Kidney (tissue), 14 donors: ENCODE results near the gene TERC. TPM values are rescaled to one million over a fixed set of nuclear protein-coding genes. Genes with fewer than 3 reads are reported as not detected.
A peak's percentile ranks its signal among the peaks of the same experiment; 100 is the strongest.

ENCODE experiments used
- DNase-seq, 5 donors: peaks; one replicate each; pipeline ENCODE4 v3.0.0-alpha.2; 2013 to 2020
- FAIRE-seq: peaks from 2 replicates; lab custom pipeline; 2012; peaks lifted over from hg19 to GRCh38; lab: Jason Lieb, UNC
- H3K27ac ChIP-seq, 2 donors: one replicate each; pipeline ENCODE4 v1.7.0; 2013; ENCODE audit warnings: low read depth in 2 of 2, low read length in 2 of 2, inconsistent platforms in 1 of 2
- H3K27me3 ChIP-seq: one replicate; pipeline ENCODE4 v1.7.1; 2013; ENCODE audit warnings: low read length, inconsistent platforms; ENCODE audit not compliant: control insufficient read depth, insufficient read depth
- H3K36me3 ChIP-seq, 3 donors: one replicate each; pipeline versions ENCODE4 v1.7.0 to v1.7.1; 2013; ENCODE audit warnings: low read length in 3 of 3, control low read depth in 1 of 3, inconsistent platforms in 1 of 3; ENCODE audit not compliant: insufficient read depth in 3 of 3, control insufficient read depth in 2 of 3
- H3K4me1 ChIP-seq, 3 donors: one replicate each; pipeline versions ENCODE4 v1.7.0 to v1.7.1; 2013; ENCODE audit warnings: low read length in 3 of 3, inconsistent platforms in 1 of 3, low read depth in 1 of 3; ENCODE audit not compliant: control insufficient read depth in 2 of 3, insufficient read depth in 2 of 3
- H3K4me3 ChIP-seq, 3 donors: one replicate each; pipeline versions ENCODE4 v1.7.0 to v1.8.1; 2013; ENCODE audit warnings: low read length in 3 of 3, control low read depth in 1 of 3, inconsistent platforms in 1 of 3
- H3K9ac ChIP-seq, 3 donors: one replicate each; pipeline versions ENCODE4 v1.7.0 to v1.7.1; 2013; ENCODE audit warnings: low read length in 3 of 3, control low read depth in 1 of 3, inconsistent platforms in 1 of 3
- H3K9me3 ChIP-seq, 3 donors: one replicate each; pipeline versions ENCODE4 v1.7.0 to v1.7.1; 2013; ENCODE audit warnings: low read length in 3 of 3, control low read depth in 1 of 3, inconsistent platforms in 1 of 3; ENCODE audit not compliant: control insufficient read depth in 2 of 3, insufficient read depth in 1 of 3
- intact Hi-C: fragments of 100-400 bp; cut with DNase I; formaldehyde crosslinking; loops from one replicate; pipeline ENCODE4 v1.11.1; 2022
- polyA plus RNA-seq: library from polyadenylated mRNA; stranded (reverse); fragments of 350-450 nt; fragmentation: Illumina TruSeq; extraction: RNeasy Lipid Tissue Mini Kit (QIAGEN cat#74804); gene quantifications from one replicate; pipeline ENCODE4 v1.2.3, GENCODE V29; 2014; ENCODE audit warnings: low read depth, low replicate concordance; ENCODE audit not compliant: insufficient read depth
- total RNA-seq: library from RNA; stranded (reverse); fragmentation: NEBNext Ultra II Directional; extraction: Animal tissue kit (Norgen Biotek cat#: 25700); gene quantifications from one replicate; pipeline ENCODE4 v1.2.1, GENCODE V29; 2021
- TF ChIP-seq, protein P1 (sequence below): IDR thresholded peaks from 3 replicates; pipeline ENCODE4 v1.5.1; 2012; ENCODE audit warnings: mild to moderate bottlenecking, moderate library complexity, borderline replicate concordance; ENCODE audit not compliant: insufficient read depth; ENCODE audit errors: extremely low read depth
- donor health status: control.
- donor health status: control.
- donor health status: control.
- donor health status: control.
- donor health status: control.
- donor health status: DM: yes; HTN: yes; CAD: no.
- donor health status: Normal renal cell carcinoma (clear cell type).

The TERC gene
- total and polyA plus RNA-seq, 2 donors from 2014 or later = 2.1 TPM; not detected in 1

DNA sequence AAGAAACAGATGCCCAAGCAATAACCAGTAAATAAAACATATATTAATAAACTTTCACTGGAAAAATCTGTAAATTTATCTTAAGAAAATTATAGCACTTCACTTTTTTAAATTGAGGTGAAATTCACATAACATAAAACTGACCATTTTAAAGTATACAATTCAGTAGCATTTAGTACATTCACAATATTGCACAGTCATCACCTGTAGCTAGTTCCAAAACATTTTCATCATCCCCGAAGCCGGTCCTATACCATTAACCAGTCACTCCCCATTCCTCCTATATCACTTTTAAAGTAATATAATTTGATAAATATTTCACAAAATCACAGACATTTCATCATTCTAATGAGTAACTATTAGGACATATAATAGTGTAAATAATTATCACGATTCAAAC is 39.8 kb upstream of the TERC start:
- no peaks in the 10 kb centered on the region for H3K9me3 ChIP-seq
- H3K4me3 ChIP-seq = no peak overlapping the region
- TF ChIP-seq, protein P1, sequence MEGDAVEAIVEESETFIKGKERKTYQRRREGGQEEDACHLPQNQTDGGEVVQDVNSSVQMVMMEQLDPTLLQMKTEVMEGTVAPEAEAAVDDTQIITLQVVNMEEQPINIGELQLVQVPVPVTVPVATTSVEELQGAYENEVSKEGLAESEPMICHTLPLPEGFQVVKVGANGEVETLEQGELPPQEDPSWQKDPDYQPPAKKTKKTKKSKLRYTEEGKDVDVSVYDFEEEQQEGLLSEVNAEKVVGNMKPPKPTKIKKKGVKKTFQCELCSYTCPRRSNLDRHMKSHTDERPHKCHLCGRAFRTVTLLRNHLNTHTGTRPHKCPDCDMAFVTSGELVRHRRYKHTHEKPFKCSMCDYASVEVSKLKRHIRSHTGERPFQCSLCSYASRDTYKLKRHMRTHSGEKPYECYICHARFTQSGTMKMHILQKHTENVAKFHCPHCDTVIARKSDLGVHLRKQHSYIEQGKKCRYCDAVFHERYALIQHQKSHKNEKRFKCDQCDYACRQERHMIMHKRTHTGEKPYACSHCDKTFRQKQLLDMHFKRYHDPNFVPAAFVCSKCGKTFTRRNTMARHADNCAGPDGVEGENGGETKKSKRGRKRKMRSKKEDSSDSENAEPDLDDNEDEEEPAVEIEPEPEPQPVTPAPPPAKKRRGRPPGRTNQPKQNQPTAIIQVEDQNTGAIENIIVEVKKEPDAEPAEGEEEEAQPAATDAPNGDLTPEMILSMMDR = no peak
- no peaks in the 10 kb centered on the region for H3K4me1 ChIP-seq
- no peak overlapping the region for H3K9ac ChIP-seq
- no peak for DNase-seq
- FAIRE-seq = no peak
- H3K27me3 ChIP-seq = no peaks in the 10 kb centered on the region
- no peak overlapping the region for H3K27ac ChIP-seq
- peaks cover 0 to 3% (median 2%) of the 10 kb centered on the region in 3 donors for H3K36me3 ChIP-seq
- intact Hi-C loops = no loop called here

GRCh38 chr3:169792359-169792758 is 27.5 kb upstream of the TERC start:
- Histone ChIP-seq H3K9me3 (no peaks in the 10 kb centered on the region), H3K4me1 (no peaks in the 10 kb centered on the region), H3K27ac (no peak overlapping the region), H3K27me3 (no peaks in the 10 kb centered on the region), H3K4me3 (no peak overlapping the region), H3K36me3 (peaks cover 0 to 9% (median 5%) of the 10 kb centered on the region in 3 donors), H3K9ac (no peak overlapping the region)
- peak in 1 of 5 donors; percentile 7 for DNase-seq
- FAIRE-seq = no peak
- intact Hi-C loops = no loop called here
- TF ChIP-seq, protein P1 = no peak

DNA sequence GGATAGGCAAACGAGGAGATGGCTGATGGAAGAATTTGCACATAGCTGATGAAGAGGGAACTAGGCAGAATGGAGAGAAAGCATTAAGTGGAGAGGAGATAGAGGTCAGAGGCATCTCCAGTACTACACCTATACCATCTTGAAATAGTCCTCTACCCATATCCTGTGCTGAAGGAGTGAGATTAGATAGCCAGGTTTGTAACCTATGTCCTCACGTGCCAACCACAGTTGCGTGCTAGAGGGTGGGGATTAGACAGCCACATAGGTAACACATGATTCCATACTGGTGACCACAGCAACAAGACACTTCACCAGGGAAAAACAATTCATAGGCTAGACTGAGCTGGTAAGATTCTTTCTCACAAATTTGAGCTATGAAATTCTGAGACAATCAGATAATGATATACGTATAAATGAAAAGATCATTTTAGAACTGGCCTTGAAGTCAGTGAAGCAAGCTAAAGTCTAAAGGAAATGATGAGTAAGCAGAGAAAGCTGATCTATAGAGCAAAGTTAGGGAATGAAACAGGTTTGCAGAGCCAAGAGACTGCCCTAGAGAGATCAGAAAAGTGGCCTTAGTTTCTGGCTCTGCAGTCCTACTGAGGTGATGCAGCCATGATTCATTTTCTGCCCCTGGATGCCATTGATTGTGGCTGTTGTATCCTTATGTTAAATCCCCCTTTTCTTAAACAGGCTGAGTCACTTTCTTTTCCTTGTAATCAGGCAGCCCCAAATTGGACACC is 26.0 kb upstream of the TERC start:
- Histone ChIP-seq H3K36me3 (peaks cover 0 to 21% (median 8%) of the 10 kb centered on the region in 3 donors), H3K4me3 (no peak overlapping the region), H3K27me3 (no peaks in the 10 kb centered on the region), H3K9me3 (no peaks in the 10 kb centered on the region), H3K9ac (no peak overlapping the region), H3K27ac (no peak overlapping the region), H3K4me1 (no peaks in the 10 kb centered on the region)
- DNase-seq (no peak), FAIRE-seq (no peak)
- TF ChIP-seq, protein P1 = no peak
- intact Hi-C loops = no loop called here
